NCI-H526 (cell line): ENCODE results near the gene PRRT2.
"Not testable (repeated sequence)": the region's sequence is repeated elsewhere in the genome, so short reads cannot be mapped to it uniquely, and the experiment has no call there.

Source experiments
- DNase-seq, 2 experiments: peaks; one replicate each; lab custom pipeline; 2025; lab: John Stamatoyannopoulos, UW

Gene PRRT2

GRCh38 chr16:29811896-29812665 lies at the start of gene PRRT2:
TSS of gene PRRT2 (plus strand) at chr16:29812193. CDS start at chr16:29813055, 862 bp downstream.
- DNase-seq, result peak; percentile 83 to 90

GRCh38 chr16:29763326-29763725 lies 48.7 kb upstream of the PRRT2 start:
- no peak for DNase-seq

DNA sequence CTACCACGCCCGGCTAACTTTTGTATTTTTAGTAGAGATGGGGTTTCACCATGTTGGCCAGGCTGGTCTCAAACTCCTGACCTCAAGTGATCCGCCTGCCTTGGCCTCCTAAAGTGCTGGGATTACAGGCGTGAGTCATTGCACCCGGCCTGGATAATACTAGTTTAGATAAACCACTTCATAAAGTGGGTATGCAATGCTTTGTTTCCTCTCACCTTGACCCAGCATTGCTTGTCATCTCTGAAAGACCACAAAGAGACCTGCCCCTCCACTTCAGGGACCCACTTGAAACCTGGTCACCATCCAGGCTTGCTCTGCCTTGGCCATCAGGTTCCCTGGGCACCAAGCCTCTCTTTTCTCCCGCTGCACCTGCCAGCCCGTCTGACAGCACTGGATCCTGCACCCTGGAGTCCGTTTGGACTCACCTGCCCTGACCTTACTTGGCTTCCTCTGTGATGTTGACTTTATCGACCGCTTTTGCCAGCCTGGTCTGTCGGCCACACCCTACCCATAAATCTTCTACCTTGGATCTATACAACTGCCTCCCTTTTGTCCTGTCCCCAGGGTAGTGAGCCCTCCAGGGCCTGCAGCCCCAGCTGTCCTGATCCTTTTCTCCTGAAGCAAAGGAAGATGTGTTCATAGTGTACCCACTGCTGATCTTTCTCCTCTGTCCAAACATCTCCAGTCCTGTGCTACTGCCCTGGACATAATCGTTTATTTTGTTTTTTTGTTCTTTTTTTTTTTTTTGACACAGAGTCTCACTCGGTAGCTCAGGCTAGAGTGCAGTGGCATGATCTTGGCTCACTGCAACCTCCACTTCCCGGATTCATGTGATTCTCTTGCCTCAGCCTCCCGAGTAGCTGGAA lies 46.6 kb upstream of the PRRT2 start:
- DNase-seq, result peak; percentile 60 to 73

- no peak for DNase-seq
Measured at GRCh38 chr16:29766571-29766970, 45.4 kb upstream of the PRRT2 start.

GRCh38 chr16:29767062-29767461 lies 44.9 kb upstream of the PRRT2 start:
- DNase-seq, result no peak

DNA sequence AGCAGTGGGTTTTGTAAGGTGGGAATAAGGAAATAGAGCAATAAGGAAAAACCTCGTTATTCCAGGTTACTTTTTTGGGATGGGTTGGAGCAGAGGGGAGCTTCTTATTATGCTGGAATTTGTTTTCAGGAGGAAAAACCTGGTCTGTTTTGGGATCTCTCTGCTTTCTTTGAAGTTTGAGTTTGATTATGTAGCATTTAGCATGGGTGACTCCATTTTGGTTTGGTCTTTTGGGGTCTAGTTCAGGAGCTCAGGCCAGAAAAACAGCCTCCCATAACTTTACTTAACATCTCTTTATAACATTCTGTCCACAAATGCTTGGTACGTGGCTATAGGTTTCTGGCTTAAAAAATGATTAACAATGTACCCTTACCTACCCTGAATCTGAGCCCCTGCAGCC lies 42.5 kb upstream of the PRRT2 start:
- DNase-seq, result no peak

DNA sequence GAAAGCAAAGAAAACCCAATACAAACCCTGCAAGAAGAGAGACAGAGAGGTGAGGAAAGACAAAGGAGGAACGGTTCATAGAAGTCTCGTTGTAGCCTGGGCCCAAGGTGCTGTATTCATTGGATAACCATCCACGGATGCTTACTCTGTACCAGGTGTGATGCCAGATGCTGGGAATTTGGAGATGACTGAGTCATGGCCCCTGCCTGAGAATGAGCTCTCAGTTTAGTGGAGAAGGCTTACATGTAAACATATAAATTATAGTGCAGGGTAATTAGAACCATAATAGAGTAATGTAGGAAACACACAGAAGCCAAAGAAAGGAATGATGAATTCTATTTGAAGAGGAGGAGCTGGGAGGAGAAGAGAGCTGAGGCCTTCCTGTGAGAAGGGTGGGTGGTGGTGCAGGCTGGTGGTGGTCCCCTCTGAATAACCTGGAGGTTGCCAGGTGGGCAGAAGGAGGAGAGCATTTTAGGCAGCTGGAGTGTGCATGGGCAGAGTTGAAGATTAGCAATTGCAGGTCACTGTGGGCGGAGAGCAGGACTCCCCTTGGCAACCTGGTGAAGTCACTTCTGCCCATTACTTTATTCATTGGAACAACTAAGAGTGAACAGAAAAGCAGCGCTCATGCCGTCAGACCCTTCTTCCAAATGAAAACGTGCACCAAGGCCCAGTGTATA lies 41.6 kb upstream of the PRRT2 start:
- DNase-seq, result no peak

GRCh38 chr16:29772330-29772729 lies 39.7 kb upstream of the PRRT2 start:
- DNase-seq, result not testable (repeated sequence)

DNA sequence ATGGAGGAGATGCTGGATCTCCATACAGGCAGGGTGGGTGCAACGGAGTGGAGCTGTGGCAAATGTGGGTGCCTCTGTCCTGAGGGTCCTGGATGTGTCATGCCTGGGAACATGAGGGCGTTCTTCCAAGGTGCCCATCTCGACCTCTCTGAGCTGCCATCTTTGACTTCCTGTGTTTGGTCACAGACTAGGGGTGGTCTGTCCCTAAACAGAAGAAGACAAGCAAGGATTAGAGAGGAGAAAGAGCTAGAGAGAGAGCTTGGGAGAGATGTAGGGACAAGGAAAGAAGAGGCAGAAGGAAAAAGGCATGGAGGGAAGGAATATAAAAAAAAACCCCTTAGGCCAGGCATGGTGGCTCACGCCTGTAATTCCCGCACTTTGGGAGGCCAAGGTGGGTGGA lies 37.3 kb upstream of the PRRT2 start:
- no peak for DNase-seq

DNA sequence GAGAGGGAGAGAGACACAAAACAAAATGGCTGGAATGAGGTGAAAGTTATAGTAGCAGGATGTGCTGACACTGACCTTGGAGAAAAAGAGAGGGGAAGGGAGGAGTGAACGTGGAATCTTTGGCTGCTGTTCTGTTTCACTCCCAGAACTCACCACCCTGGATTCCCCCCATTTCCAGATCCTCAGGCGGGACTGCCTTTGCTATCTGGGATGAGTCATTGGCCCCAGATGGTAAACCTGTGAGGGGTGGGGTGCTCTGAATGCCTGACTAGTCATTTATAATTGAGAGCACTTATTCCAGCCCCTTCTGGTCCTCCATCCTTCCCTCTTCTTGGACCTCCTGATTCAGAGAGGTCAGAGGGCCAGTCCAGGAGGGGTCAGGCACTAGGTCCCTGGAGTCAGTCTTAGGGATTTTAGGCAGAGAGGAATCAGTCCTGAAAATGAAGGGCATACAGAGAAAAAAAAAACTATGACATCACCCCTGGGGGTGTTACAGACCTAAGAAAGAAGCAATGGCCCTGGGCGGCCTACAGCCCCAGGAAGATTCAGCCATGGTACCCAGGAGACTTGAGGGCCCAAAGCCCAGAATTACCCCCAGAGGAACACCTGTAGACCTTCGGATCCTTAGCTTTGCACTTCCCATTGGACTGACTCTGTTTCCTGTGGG lies 36.1 kb upstream of the PRRT2 start:
- no peak for DNase-seq

- DNase-seq, result no peak
Measured at GRCh38 chr16:29777576-29778350, 34.2 kb upstream of the PRRT2 start, which contains the start of gene ZG16. TSS of gene ZG16 (plus strand) at chr16:29778256. CDS start at chr16:29779267, 1,011 bp downstream.

DNA sequence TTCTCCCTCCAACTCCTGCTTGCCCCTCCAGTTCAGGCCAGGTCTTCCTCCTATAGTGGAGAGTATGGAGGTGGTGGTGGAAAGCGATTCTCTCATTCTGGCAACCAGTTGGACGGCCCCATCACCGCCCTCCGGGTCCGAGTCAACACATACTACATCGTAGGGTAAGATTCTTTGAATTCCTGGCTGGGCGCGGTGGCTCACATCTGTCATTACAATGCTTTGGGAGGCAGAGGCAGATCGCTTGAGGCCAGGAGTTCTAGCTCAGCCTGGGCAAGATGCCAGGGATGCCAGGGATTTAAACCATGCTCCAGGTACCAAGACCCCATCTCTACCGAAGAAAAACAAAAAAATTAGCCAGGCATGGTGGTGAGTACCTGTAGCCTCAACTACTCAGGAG lies 32.5 kb upstream of the PRRT2 start:
- DNase-seq, result no peak

GRCh38 chr16:29783094-29783953 lies 28.7 kb upstream of the PRRT2 start:
- not testable (repeated sequence) for DNase-seq

DNA sequence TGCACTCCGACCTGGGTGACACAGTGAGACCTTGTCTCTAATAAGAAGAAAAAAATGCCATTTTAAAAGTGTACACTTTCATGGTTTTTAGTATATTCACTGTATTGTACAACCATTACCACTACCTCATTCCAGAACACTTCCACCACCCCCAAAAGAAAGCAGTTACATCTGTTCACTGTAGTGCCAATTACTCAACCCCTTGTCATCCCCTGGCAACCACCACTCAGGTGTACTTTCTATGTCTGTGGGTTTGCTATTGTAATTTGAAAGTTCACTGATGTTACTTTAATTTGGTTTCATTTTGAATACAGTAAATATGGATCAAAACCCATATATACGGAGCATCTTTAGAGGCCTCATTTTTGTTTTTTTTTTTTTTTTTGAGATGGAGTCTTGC lies 27.8 kb upstream of the PRRT2 start:
- no peak for DNase-seq

DNA sequence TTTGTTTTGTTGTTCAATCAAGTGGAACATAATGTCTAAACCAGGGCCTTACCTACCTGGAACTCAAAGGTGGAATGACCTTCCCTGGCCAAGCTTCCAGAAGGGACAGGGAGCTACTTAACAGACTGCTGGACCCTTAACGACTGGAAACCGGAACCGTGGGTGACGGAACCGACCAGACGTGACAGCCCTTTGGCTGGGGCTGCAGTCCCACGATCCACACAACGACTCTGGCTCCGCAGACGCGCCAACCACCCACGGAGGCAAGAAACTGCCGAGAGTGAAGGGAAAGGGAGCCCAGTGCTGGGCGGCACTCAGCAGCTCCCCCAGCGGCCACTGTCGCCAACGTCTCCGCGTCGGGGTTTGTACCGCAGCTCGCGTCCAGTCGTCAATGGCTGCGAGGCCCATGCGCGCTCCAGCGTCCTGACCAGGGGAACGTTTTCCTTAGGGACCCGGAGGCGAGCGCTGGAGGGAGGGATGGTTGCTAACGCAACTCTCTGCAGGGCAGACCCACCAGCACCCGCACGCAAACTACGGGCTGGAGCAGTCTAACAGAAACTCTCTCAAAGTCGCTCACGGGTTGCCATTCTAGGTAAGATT lies 27.0 kb upstream of the PRRT2 start:
- no peak for DNase-seq

GRCh38 chr16:29787155-29787554 lies 24.8 kb upstream of the PRRT2 start:
- DNase-seq, result not testable (repeated sequence)

DNA sequence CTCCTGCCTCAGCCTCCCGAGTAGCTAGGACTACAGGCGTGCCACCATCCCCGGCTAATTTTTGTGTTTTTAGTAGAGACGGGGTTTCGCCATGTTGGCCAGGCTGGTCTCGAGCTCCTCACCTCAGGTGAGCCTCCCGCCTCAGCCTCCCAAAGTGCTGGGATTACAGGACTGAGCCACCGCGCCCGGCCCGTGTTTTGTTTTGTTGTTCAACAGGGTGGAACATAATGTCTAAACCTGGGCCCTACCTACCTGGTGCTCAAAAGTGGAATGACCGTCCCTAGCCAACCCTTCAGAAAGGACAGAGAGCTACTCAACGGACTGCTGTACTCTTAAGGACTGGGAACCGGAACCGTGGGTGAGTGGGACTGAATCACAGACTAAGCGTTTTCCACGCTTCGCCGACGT lies 22.2 kb upstream of the PRRT2 start:
- no peak for DNase-seq

DNA sequence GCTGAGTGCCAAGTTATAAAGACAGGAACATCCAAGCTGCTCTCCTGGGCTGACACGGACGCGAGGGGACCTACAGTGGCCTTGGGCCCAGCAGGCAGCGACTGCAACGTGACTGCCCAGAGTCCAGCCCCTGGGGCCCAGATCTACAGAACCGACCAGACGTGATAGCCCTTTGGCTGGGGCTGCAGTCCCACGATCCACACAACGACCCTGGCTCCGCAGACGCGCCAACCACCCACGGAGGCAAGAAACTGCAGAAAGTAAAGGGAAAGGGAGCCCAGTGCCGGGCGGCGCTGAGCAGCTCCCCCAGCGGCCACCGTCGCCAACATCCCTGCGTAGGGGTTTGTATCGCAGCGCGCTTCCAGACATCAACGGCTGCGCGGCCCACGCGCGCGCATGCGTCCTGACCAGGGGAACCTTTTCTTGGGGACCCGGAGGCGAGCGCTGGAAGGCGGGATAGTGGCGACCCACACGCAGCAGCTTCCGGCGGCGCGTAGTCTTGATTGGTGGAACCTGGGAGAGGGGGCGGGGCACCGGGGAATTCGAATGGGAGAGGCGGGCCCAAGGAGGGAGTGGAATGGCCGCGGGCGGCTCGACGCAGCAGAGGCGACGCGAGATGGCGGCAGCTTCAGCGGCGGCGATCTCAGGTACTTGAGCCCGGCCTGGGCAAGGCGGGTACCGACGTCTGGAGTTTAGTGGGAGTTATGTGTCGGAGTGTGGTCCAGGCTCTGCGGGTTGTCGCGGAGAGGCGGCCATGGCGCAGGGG lies 21.6 kb upstream of the PRRT2 start, which contains the start of gene KIF22:
Gene KIF22 (plus strand): TSS at position 569 of the 766 bp plus-strand sequence. CDS start 9 bp downstream, at position 578.
- DNase-seq, result peak; percentile 94 to 99
